Measurements from ENCODE around the gene QKI. TPM values are rescaled to one million over a fixed set of nuclear protein-coding genes. Genes with fewer than 3 reads are reported as not detected.

QKI gene
- total and polyA plus RNA-seq, 2 of the 8 experiments (the other 6 are each of a cell fraction or from before 2014, with no cell fraction given) = 181 to 183 TPM

- no peak for TF ChIP-seq EZH2 (IDR thresholded peaks at IDR 0.05; ENCODE audit: low read depth, low read length, severe bottlenecking)
- TF ChIP-seq TBP (IDR thresholded peaks at IDR 0.05; ENCODE audit: low read depth, low read length) = no peak
- TF ChIP-seq CBX8 (IDR thresholded peaks at IDR 0.05; ENCODE audit: borderline replicate concordance, low read depth, low read length) = no peak
- no peak for TF ChIP-seq NANOG (IDR thresholded peaks at IDR 0.05; ENCODE audit: insufficient read depth, low read depth, low read length, poor library complexity, severe bottlenecking)
- TF ChIP-seq CHD7 (IDR thresholded peaks at IDR 0.05; ENCODE audit: insufficient replicate concordance, low read length) = no peak
Observed at GRCh38 chr6:163398115-163398514, 16.4 kb upstream of the QKI start (continued).
